Activated CD4-positive, alpha-beta T cell treated with anti-CD3 and anti-CD28 coated beads for 24 hours (primary cell): ENCODE data around the gene SLC7A9.
"Not testable (repeated sequence)": the region's sequence is repeated elsewhere in the genome, so short reads cannot be mapped to it uniquely, and the experiment has no call there.

Experiments used
- DNase-seq, 2 donors: peaks; one replicate each; pipeline ENCODE4 v3.0.0-alpha.2; 2020; ENCODE audit warnings: low read depth in 2 of 2

Gene SLC7A9

GRCh38 chr19:32802840-32803239 lies 66.7 kb downstream of the SLC7A9 start:
- no peak for DNase-seq

GRCh38 chr19:32800754-32801153 lies 68.8 kb downstream of the SLC7A9 start:
- DNase-seq = no peak

GRCh38 chr19:32800191-32800590 lies 69.4 kb downstream of the SLC7A9 start:
- no peak for DNase-seq

GRCh38 chr19:32798201-32798600 lies 71.4 kb downstream of the SLC7A9 start:
- DNase-seq = no peak

DNA sequence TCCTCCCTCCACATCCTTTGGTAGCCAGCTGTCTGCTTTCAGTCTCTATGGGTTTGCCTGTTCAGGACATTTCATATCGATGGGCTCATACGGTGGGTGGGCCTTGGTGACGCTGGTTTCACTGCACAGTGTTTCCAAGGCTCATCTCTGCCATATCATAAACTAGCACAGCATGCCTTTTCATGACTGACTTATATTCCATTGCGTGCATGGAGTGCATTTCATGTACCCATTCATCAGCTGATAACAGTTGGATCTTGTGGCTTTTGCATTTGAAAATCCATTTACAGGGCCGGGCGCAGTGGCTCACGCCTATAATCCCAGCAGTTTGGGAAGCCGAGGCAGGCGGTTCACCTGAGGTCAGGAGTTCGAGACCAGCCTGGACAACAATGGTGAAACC lies 80.1 kb downstream of the SLC7A9 start:
- DNase-seq = no peak

DNA sequence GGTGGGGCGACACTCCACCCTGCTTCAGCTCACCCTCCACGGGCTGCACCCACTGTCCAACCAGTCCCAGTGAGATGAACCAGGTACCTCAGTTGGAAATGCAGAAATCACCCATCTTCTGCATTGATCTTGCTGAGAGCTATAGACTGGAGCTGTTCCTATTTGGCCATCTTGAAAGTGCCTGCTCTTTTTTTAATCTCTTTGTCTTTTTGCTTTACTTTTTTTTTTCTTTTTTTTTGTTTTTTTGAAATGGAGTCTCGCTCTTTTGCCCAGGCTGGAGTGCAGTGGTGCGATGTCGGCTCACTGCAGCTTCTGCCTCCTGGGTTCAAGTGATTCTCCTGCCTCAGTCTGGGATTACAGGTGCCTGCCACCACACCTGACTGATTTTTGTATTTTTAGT lies 81.7 kb downstream of the SLC7A9 start:
- not testable (repeated sequence) for DNase-seq

GRCh38 chr19:32787161-32787813 lies 82.3 kb downstream of the SLC7A9 start:
- DNase-seq = not testable (repeated sequence)

DNA sequence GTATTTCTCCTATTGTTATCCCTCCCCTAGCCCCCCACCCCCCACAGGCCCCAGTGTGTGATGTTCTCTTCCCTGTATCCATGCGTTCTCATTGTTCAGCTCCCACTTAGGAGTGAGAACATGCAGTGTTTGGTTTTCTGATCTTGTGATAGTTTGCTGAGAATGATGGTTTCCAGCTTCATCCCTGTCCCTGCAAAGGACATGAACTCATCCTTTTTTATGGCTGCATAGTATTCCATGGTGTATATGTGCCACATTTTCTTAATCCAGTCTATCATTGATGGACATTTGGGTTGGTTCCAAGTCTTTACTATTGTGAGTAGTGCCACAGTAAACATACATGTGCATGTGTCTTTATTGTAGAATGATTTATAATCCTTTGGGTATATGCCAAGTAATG lies 87.5 kb downstream of the SLC7A9 start:
- DNase-seq = not testable (repeated sequence)

GRCh38 chr19:32781280-32781679 lies 88.3 kb downstream of the SLC7A9 start:
- DNase-seq = no peak
